Measurements from ENCODE around the gene HOXC4.
"Not testable (repeated sequence)": the region's sequence is repeated elsewhere in the genome, so short reads cannot be mapped to it uniquely, and the experiment has no call there.

HOXC4 gene

DNA sequence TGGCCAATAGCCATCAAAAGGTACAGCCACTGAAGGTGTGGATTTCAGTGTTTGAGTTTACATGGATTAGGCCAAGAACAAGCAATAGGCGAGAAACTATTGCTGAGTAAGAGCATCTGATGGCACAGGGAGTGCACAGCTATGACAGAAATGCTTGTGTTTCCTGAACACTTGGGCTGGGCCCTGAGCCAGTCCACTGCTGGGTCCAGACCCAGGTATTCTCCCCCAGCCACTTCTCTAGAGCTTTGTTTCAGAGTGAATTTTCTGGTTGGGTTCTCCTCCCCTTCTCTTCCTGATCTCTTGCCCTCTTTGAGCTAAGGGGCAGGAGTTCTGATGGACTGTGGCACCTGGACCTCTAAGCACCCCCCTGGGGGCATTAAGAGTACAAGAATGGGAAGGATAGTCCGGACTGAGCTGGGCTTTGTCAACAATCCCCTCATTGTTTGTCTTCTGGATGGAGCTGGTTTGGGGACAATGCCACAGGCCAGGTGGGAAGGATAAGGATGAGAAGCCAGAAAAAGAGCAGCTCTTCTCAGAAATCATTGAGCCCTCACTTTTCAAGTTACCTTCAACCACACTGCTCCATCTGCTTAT lies 12.4 kb upstream of the HOXC4 start:
- DNase-seq = no peak

DNA sequence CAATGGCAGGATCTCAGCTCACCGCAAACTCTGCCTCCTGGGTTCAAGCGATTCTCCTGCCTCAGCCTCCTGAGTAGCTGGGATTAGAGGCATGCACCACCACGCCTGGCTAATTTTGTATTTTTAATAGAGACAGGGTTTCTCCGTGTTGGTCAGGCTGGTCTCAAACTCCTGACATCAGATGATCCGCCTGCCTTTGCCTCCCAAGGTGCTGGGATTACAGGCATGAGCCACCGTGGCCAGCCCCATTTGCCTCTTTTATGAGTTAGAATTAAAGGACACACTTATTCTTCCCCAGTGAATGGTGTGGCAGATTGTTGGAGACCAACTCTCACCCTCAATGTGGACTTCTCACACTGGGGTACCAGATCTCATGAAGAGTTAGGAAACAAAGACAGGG lies 11.6 kb upstream of the HOXC4 start:
- DNase-seq = not testable (repeated sequence)

DNA sequence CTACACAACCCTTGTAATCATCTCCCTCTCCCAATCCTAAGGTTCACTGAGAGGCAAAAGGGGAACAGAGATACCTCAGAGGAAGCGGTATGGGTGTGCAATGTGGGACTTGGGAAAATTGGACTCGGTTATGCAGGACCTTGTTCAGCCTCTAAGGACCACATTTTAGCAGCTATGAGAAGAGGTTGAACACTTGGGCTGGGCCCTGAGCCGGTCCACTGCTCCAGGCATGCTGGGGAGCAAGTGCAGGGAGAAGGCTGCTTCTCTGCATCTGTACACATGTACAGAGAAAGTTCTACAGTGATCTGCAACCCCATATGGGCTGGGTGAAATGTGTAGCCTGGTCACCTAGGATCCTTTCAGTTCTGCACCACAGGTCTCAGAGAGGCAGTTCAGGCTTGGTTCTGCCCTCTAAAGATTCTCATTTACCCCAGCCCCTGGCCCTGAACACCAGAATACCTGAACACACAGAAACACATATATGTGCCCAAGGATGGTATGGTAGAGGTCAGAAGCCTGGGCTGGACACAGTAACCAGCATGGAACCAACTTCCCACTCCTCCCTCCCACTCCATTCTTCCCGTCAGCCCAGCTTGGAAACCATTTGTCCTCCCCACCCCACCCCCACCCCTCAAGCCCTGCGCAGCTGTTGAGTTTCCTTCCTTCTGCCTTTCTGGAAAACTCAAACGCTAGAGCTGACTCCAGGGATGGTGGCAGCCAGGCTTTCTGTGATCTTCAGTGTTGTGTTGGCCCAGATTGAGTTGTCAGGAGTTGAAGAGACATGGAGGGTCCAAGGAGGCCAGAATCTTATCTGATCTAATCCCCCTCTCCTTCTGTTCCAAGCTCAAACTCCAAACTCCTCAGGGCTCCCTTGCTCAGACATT lies 10.4 kb upstream of the HOXC4 start:
- DNase-seq = no peak

DNA sequence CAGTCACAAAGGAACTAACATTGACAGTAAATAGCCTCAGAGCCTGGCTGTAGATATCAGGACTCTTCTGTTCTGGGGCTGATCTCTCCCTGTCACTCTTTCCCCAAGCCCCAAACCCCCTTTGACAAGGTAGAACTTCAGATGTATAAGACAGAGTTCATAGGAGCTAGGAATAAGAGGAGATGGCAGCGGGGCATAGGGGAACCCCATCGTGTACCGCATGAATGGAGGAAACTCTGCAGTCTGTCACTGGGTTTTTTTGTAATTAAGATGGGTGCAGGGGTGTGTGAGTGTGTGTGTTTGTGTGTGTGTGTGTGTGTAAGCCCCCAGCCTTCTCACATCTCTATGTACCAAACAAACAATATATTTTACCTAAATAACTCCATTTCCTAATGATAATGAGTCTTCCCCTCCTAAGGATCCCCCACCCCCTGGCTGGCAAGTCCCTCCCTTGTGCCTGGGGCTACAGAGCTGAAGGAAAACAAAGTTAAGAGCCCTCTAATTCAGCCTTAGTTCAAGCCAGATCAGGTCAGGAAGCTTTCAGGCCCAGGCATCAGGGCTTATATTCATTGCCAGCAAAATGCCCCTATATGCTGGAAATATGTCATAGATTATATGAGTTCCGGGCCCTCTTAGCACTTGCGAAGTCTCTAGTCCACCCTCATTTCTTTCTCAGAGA lies 9.1 kb upstream of the HOXC4 start:
- DNase-seq = no peak

- DNase-seq = no peak
Measured at GRCh38 chr12:54045401-54045800, 8.2 kb upstream of the HOXC4 start.

GRCh38 chr12:54045868-54046521 lies 7.6 kb upstream of the HOXC4 start:
- no peak for DNase-seq

DNA sequence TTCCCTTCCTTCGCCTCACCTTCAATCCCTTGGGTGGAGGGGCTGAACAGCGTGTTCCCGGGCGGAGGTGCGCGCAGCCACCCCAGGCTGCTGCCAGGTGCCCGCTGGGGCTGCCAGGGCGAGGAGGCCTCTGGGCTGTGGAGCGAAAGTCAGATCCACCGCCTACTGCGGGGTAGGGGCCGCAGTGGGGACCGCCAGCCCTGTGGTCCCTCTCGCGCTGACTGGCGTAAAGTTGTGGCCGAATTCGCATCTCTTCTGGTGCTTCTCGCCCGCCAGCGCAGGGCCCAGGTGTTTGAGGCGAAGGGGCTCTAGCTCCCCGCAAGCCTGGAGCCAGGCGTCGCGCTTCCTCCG lies 6.9 kb upstream of the HOXC4 start:
- DNase-seq = no peak

- no peak for DNase-seq
Measured at GRCh38 chr12:54047160-54047963, 6.3 kb upstream of the HOXC4 start.

GRCh38 chr12:54047964-54048303 lies 5.7 kb upstream of the HOXC4 start:
- no peak for DNase-seq

DNA sequence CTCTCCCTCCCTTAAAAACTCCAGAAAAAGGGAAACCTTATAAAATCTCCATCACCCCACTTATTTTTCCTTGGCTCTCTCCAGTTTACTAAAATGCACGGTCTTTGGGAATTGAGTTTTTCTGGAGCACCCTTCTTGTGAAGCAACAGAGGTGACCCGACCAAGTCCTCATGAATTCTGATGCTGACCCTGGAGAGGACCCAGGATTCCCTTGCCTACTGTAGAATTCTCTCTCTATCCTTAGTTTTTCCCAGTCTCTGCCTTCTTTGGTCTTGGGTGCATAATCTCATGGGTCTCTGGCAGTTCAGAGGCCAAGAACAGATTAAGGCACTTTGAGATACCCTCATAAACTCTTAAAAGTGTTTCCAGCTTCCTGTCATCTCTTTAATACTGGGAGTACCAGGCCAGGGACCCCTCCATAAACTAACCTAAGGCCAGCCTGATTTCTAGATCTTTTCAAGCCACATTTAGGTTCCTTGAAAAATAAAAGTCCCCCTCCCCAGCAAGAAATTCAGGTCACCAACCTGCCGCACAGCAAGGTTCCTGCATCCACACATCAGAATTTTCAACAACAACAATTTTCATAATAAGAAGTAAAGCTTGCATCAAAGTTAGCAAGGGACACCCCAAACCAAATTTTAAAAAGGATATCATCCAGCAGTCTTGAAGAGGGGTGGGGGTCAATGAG lies 5.1 kb upstream of the HOXC4 start:
- DNase-seq = no peak

DNA sequence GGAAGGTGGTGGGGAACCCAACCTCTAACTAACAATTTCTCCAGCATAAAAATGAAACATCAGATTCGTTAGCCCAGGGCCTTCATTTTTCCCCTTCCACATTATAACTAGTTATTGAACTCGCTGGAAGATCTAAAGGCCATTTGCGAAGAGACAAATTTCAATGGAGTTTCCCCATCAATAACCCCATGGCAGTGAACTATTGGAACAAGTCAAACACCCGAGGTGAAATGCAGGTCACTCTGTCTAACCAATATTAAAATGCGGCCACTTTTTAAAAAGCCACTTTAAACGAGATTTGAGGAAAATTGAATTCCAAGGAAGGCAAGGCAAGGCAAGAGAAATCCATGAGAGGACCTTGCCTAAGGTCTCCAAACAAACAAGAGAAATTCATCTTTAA lies 4.5 kb upstream of the HOXC4 start:
- no peak for DNase-seq

- no peak for DNase-seq
Measured at GRCh38 chr12:54050482-54050810, 3.2 kb upstream of the HOXC4 start.

DNA sequence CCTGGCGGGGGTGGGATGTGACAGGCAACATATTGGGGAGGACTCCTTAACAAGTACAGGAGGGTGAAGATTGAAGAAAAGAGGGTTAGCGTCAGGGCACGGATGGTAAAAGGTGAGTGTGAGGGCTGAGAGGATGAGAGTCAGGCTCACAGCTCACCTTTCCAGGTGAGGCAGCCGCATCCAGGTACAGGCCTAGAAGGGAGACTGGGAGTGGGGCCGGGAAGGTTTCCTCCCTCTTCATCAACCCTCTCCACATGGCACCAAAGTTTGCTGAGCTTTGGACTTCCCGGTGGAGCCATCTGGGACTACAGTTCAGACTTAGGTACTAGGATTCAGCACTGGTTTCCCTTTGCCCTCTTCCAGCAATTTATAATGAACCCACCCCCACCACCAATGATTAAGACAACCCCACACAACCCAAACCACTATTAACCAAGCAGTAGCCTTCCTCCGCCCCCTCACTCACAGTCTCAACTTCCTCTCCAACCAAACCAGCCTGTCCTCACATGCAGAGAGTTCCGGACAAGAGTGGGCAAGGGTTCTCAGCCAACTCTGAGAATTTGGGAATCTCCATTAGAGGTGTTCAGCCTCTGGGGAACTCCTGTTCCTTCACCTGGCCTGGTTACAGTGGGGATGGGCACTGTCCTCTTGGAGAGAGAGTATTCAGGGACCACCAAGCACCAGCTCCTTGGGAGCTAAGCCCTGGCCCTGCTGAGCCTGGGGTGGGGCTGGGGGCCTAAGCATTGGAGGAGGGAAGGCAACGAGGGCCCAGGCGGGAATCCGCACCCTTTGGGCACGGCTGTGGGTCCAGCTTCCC lies 2.4 kb upstream of the HOXC4 start:
- DNase-seq = no peak

DNA sequence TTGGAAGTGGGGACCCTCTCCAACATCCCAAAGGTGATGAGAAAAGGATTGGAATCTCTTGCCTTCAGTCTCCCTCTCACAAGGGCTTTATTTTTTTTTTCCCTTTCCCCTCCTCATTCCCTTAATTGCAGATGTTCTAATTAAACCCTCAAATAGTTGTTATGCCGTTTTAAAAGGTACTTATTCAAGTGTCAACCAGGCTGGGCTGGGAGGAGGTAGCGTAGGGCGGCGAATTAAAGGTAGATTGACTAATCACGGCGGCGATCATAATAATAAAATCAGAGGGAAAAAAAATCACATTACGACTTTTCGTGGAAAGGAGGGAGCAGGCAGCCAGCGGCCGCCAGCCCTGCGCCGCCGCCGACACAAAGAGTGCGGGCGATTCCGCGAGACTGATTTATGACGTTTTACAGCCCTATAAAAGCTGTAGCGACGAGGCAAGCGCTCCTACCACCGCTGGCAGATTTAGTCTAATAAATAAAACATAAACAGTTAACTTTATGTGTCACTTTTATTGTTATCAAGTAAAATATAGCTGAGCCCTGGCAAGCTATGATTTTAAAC lies 1.7 kb upstream of the HOXC4 start:
- DNase-seq = no peak

DNA sequence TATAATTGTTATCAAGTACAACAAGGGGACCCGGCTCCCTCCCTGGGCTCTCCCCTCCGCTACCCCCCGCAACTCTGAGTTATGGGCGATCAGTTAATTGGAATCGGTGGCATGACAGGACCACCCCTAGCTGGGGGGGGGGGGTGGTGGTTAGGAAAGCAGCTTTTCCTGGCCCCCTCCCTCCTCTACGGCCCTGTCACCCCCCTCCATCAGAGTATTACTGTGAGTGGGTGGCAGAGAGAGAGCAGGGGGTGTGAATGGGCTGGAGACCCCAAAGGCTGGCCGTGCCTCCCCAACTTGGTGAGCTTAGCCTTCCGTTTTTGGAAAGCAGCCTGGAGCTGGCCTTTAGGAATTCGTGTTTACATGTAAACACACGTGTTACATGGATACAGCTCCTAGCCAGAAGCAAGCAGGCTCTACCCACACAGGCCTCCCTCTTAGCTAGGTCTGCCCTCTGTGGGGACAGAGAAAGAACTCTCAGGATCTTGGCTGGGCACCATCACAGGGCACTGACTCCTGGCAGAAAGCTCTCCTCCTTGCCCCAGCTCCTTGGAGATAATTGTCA lies 1.1 kb upstream of the HOXC4 start:
- no peak for DNase-seq

DNA sequence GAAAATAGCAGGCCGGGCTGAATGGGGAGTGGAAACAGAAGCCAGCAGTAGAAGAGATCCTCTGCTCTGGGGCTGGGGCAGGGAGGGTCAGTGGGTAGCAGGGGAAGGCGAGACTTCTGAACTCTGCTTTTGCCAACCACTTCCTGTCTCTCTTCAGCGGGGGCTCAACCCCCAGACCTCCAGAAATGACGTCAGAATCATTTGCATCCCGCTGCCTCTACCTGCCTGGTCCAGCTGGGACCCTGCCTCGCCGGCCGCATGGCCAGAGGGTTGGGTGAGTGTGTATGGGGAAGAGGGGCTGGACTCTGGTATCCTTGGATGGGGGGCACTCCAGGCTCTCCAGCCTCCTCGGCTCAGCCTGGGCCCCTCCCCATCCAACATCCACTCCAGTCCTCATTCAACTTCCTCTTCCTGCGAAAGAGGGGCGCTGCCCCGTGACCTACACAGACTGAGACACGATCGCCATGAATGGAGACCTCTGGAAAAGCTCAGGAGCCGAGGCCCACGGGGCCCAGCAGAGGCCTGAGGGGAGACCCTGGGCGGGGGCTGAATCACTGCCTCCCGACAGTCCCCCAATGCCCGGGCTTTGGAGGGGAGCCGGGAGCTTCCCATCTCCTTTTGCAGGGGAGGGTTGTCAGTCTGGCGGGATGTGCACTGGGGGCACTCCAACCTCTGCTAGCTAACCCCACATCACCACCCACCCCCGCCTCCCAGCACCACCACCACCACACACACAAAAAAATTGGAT lies 458 bp upstream of the HOXC4 start:
- no peak for DNase-seq

- no peak for DNase-seq
Measured at GRCh38 chr12:54054742-54055194, 1.1 kb downstream of the HOXC4 start.

- no peak for DNase-seq
Measured at GRCh38 chr12:54055552-54055951, 1.9 kb downstream of the HOXC4 start.

- no peak for DNase-seq
Measured at GRCh38 chr12:54056110-54056509, 2.5 kb downstream of the HOXC4 start.

Data from cerebellar nuclear complex (tissue), 1 donor.